Stimulated activated CD4-positive, alpha-beta T cell treated with anti-CD3 and anti-CD28 coated beads, Interleukin-12 subunit alpha, Interleukin-12 subunit beta, amount 100 ng/mL, for 24 hours (primary cell): ENCODE data around the gene HRH1.
"Not testable (repeated sequence)": the region's sequence is repeated elsewhere in the genome, so short reads cannot be mapped to it uniquely, and the experiment has no call there.

Experiments used
- DNase-seq, 2 experiments: peaks; one replicate each; pipeline ENCODE4 v3.0.0-alpha.2; 2020; ENCODE audit warnings: low read depth in 2 of 2

HRH1 gene

DNA sequence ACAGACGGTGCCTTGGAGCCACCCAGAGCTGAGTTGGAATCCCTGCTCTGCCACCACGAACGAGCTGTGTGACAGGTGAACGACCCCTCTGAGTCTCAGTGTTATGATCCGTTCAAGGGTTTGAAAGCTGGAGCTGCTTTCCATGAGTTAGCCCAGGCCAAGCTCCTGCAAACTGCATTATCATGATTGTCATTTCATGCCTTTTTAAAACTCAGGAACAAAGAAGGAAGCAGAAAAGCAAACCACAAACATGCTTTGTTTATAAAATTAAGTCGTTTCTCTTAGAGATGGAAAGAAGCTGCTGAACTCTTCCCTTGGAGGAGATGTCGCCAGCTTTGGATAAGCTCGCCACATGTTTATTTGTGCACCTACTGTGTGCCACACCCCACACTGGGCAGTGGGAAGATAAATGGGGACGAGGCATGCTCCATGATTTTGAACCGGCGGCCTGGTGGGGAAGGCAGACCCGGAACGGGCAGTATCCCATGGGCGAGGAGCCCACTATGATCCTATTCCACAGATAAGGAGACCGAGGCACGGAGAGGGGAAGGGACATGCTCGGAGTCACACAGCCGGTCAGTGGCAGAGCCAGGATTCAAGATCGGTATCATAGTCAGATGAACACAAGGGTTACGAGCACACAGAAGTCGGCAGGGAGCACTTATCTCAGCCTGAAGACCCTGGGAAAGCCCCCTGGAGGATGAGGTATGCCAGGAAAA is 15.9 kb downstream of the HRH1 start:
- no peak for DNase-seq

DNA sequence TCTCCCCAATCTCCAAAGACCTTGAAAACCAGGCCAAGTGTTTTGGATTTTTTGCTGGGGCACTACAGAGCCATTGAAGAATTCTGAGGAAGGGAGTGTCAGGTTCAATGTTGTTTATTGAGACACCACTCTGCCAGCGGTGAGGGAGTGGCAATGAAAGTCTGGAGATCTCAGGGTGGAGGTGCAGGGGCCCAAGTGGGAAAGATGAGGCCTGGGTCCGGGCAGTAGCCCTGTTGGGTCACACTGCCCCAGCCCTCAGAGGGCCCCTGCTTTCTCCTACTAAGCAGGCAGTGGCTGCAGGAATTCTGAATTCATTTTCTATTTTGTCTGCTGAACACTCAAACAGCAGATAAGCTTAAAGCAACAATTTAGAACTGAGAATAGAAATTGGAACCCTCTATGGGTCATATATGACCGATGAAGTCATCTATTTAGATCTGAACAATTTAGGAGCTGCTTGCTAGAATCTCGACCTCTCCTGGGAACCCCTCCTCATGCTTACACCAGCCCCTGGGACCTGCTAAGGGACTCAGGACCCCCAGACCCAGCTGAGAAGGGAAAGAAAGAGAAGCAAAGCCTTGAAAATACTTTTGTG is 17.9 kb downstream of the HRH1 start:
- no peak for DNase-seq

DNA sequence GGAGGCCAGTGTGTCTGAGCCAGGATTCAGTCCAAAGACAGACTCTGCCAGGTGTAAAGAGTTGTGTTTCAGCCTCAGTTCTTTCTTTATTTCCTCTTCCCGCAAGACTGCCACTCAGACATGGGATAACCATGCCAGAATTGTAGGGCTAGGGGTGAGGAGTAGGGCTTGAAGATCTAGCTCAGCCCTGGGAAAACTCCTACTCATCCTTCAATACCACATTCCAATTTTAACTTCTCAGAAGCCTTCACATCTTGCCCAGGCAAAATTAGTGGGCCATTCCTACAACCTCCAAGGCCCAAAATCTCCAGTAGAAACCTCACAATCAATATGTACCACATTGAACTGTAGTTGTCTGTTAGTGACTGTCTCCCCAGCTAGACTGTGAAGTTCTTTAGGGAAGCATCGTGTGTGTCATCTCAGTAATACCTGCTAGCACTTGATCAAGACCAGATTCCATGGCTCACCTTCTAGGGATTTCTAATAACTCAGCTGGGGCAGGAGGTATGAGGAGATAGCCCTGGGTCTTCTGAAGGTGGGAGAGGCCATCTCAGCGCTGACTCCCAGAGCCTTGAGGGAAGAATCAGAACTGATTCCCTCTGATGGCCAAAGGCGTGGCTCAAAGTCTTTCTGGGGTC is 19.7 kb downstream of the HRH1 start:
- DNase-seq = no peak

DNA sequence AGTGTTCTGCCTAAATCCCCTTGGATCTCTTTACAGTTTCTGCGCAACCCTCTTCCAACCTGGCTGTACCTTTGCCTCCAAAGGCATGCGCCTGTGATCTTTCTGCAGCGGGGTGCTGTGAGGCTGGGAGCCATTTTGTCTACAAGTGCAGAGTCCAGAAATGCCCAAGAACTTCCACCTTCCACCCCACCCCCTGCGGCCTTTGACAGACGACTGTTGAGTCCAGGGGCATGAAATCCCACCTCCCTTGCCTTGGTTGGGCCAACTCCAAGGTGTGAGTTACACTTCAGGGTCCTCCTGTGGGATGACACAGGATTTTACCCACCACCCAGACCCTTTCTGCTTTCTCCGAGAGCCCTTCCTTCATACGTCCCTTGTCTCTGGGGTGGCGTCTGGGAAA is 24.1 kb downstream of the HRH1 start:
- no peak for DNase-seq

DNA sequence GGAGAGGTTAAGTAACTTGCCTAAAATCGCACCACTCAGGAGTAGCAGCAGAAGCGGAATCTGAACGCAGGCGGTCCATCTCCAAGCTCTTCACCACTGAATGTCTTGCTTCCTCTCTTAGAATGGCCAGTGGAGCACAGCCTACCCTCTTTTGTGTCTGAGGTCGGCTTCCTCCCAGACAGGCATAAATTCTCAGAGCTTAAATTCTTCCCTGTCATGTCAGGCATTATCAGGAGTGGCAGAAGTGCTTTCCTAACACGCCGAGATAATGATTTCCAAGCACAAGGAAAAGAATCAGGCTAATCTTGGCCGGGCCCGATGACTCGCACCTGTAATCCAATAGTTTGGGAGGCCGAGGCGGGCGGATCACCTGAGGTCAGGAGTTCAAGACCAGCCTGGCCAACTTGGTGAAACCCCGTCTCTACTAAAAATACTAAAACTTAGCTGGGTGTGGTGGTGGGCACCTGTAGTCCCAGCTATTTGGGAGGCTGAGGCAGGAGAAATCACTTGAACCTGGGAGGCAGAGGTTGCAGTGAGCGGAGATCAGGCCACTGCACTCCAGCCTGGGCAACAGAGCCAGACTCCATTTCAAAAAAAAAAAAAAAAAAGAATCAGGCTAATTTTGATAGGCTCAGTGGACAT is 30.2 kb downstream of the HRH1 start:
- not testable (repeated sequence) for DNase-seq

DNA sequence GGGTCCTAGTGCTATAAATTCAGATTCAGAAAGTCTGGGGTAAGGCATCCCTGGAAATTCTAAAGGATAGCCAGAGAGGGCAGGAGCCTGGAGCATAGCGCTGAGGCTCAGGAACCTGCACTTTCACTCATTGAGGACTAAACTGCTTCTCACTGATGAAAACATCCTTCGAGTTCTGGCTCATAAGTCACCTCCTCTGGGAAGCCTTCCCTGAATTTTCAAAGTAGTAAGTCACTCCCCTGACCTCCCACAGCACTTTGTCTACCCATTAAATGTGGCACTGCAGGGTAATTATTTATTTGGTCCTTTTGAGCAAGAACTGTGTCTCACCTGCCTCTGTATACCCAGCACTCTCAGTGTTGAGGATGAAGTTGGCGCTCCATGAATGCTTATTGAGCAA is 30.9 kb downstream of the HRH1 start:
- DNase-seq = no peak

DNA sequence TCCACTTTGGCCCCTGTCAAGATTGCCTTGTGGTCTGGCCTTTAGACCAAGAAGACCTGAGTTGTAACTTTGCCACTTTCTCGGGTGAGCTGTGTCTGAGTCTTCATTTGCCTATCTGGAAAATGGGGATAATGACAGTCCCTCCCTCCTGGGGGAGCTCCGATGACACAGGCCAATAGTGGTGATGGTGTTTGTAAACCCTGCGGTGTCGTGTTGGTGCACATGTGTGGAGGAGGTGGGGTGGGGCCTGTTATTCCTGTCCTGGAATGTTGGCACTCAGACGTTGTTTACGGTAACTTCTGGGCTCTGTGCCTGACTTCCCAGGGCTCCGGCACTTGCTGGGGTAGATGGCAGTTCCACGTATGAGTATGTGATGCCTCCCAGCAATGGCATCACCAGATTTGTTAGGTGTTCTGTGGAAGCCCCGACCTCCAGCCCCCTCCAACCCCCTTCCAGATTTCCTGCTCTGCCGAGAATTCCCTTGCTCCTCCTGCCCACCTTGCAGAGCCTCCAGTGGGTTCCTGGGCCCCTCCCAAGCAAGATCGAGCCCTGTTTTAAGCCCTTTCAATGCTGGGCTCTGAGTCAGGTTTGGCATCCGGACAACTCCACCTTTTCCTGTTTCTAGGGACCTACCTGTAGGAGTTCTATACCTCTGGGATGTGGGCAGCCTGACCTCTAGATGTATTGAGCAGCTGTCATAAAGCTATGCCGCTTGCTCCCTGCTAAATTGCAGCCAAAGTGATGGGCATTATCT is 31.4 kb downstream of the HRH1 start:
- no peak for DNase-seq

DNA sequence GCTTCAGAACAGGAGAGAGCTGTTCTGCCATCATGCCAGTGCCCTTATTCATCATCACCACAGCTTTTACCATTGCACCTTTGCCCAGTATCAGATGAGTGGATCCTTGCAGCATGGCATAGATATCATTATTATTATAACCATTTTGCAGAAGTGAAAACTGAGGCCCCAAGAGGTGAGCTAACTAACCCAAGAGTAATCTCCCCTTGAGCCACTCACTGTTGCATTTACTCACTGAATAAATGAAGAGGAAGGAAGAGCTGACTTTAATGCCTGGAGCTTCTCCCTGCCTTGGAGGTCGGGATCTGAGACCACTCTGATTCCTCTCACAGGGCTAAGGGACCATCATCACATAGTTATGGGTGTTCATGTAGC is 32.0 kb downstream of the HRH1 start:
- DNase-seq = no peak

DNA sequence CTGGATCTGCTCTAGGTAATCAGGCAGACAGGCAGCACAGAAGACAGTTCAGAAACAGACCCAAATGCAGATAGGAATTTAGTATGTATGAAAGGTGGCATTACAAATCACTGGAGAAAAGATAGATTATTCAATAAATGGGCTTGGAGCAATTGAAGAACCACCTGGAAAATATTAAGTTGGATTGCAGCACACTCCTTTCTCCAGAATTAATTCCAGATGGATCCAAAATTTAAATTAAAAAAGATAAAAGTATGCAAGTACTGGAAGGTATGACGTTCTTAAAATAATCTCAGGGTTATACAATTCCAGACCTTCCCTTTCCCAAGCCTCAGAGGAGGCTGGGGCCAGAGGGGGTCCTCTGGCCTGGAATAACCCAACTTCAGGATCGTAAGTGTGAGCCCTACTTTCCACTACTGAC is 32.5 kb downstream of the HRH1 start:
- no peak for DNase-seq

DNA sequence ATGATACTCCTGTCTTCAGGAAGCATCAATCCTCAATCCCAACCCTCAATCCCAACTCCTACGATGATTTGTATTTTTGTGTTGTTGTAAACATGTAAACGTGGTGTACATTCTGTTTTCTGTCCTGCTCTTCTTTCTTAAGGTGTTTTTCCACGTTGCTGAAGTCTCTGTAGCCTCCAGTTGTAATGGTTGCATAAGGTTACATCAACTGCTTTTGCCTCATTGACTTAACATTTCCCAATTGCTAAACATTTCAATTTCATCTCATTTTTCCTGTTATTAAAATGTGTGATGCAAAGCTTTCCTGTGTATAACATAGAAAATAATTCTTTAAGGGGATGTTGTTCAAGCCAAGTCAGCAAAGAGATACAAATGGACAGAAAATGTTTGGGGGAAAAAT is 33.4 kb downstream of the HRH1 start:
- DNase-seq = no peak

DNA sequence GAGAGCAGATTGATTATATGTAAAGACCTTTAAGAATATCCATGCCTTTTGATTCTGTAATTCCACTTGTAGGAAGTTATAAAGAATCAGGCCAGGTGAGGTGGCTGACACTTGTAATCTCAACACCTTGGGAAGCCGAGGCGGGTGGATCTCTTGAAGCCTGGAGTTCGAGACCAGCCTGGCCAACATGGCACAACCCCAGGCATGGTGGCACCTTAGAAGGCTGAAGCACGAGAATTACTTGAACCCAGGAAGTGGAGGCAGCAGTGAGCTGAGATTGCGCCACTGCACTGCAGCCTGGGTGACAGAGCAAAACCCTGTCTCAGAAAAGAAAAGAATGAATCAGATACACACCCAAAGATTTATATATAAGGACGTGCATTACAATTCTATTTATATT is 33.9 kb downstream of the HRH1 start:
- DNase-seq = no peak

DNA sequence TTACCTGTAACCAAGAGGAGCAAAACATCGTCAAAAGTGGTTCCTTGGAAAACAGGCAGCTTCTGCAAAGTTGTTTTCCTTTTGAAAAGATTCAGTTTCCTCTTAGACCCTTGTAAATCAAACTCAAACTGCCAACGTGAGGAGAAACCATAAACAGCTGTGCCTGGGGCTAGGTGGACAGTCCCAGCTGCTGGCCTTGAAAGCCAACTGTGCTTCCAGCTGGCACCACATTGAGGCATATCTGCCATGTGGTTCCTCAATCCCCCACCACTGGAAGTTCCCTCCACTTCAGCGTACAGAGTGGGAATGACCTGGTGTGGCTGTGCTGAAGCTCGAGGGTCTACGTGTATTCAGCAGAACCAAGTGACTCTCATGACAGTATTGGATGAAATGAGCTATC is 40.9 kb downstream of the HRH1 start:
- DNase-seq = no peak

DNA sequence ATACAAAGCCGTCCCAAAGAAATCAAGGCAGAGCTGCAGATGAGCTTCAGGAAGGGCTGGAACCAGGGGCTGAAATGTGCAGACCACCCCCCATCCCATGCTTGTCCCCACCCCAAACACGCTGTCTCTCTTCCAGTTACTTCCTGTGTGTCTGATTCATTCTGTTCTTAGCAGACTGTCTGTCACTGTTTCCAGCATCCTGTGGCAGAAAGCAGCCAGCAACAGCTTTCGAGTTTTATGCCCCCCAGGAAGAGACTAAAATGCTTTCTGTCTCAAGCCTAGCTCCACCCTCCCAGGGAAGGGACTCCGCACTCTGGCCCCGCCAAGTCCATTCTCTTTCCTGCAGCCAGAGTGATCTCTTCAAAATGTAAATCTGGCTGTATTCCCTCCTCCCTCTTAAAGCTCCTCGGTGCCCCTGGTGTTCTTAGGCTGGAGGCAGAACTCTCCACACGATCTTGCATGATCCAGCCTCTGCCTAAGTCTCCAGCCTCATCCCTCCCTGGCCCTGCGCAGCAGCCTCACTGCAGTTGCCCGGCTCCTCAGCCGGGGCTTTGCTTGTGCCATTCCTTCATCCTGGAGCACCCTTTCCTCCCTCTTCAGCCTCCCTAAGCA is 41.5 kb downstream of the HRH1 start:
- peak in 1 of 2 experiments; percentile 6 for DNase-seq

DNA sequence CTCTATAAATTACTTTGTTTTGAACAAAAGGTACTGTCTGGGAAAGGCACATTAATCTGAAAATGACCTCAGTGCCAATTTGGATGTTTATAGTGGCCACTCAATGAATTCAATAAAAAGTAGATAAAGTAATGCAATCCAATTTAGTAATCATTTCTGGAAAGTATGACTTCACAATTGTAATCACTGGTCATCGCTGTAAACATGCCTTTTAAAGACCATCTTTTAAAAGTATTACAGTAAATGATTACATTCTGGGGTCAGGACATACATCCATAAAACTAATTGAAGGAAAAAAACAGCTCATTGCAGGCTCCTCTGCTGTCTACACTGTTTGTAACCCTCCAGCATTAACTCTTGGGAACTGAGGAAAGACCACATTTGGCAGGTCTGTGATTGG is 43.2 kb downstream of the HRH1 start:
- no peak for DNase-seq

DNA sequence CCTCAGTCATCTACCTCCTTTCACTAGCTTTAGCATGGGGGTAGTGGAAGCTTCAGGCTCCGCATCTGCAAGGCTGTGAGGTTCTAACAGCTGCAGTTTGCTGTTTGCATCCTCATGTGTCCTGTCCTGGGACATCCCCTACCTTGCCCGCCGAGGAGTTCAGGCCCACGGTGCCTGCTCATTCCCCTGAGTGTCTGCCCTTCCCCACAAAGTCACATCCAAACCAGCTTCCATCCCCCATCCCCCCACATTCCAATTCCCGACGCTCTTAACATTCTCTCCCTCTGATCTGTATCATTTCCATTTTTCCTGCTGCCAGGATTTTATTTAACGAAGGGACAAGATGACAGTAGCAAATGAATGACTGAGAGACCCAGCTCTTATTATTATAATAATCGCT is 43.8 kb downstream of the HRH1 start:
- DNase-seq = no peak

DNA sequence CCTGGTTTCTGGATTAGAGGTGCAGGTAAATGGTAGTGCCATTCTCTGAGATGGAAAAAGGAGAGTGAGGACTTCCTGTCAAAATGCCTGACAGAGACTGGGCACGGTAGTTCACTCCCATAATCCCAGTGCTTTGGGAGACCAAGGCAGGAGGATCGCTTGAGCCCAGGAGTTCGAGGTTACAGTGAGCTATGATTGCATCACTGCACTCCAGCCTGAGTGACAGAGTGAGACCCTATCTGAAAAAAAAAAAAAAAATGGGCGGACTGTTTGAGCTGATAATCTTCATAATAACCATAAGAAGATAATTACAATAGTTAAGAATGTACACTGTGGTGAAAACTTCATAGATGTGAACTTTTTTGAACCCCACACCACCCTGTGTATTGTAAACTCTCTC is 44.2 kb downstream of the HRH1 start:
- DNase-seq = no peak

DNA sequence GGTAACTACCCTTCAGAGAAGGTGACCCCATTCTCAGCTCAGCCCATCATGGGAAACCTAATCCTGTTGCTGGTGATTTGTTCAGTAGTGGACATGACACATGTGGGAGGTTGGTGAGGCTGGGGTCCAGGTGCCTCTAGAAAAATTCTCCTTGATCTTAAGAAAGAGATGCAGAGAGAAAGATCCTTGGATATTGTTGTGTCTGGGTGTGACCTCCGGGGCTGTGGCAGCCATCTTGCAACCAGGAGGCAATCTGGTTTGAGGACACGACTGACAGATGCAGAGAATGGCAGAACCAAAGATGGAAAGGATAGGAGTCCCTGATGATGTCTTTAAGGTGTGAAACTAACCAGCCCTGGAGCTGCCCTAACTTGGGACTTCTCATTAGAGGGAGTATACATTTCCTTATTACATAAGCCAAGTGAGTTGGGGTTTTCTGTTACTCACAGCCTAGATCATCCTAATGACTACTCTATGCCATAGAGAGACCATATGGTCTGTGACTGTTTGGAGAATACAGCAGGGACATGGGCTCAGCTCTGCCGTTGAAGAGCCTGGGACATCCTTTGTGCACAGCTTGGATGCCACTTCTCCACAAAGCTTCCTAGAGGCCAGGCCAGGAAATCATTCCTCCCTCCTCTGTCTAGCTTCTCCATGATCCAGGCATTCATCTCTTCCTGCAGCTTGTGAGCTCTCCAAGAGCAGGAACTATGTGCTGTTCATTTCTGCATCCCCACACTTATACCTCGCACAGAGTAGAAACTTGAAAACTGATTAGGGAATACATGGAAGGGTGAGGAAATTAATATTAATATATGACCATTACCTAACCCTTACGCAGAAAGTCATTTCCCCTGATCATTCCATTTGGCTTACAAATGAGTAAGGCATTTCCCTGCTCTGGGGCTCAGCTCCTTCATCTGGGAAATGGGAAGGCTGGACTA is 45.9 kb downstream of the HRH1 start:
- DNase-seq = no peak

DNA sequence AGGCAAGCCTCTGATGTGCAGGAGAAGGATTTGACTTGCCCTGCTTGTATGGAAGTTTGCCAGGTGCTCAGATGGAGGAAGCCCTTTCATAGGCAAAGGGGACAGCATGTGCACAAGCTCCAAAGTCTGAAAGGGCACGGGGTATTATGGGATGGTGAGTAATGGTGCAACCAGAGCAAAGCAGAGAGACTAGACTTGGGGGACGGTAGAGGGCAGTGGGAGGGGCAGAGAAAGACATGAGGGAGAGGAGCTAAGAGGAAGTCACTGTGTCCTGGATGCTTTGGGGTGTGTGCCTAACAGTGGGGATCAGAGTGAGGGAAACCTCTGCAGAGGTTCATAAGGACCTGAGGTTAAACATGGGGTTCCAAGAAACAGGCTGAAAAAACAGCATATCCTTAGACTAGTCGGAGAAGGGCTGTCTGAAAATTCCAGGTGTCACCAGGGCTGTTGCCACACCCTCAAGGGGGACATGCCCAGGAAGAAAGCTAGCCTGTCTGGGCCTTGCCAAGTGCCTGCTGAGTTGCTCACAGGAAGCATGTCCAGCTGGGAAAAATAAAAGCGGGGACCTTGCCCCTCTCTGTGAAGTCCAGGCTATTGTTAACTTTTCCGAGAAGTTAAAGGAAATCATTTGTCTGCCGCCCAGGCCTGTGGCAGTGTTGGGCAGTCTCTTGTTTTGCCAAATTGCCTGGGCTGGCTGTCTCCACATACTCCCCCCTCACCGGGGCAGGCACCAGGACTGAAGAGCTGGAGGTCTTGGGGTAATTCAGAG is 47.1 kb downstream of the HRH1 start:
- DNase-seq = no peak

DNA sequence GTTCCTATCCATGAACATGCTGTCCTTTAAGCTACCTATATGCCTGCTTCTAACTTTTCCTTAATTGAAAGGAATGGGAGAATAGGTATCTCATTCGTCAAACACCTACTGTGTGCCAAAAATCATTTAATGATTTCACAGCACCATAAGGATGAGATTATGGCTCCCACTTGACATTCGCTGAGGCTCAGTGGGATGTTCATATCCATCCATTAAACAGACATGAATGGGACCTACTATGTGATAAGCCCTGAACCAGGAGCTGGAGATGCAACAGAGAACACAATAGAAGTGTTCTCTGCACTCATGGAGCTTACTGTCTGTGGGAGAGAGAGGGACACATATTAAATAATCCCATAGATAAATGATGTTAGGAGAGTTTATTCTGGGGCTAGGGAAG is 49.7 kb downstream of the HRH1 start:
- no peak for DNase-seq
